ENCODE results near the gene CCDC63. TPM values are rescaled to one million over a fixed set of nuclear protein-coding genes. Genes with fewer than 3 reads are reported as not detected.
"Not testable (repeated sequence)": the region's sequence is repeated elsewhere in the genome, so short reads cannot be mapped to it uniquely, and the experiment has no call there.

Gene CCDC63
- polyA plus RNA-seq, 3 donors: not detected

DNA sequence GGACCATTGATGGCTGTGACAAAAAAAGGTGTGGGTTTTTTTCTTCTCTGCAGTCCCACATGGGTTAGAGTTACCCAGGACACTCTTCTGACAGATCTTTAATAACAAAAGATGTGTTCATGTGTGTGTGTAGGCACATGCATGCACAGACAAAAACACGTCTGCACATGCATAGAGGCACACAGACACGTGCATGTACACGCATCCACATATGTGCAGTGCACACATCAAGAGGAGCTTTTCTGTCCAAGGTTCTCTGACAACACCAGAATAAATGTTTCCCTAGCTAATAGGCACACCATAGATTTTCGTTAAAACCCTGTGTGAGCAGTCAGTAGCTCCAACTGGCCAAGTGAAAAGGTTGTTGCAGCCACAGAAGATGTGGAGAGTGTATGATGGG lies 76.4 kb downstream of the CCDC63 start:
- no peak for DNase-seq

DNA sequence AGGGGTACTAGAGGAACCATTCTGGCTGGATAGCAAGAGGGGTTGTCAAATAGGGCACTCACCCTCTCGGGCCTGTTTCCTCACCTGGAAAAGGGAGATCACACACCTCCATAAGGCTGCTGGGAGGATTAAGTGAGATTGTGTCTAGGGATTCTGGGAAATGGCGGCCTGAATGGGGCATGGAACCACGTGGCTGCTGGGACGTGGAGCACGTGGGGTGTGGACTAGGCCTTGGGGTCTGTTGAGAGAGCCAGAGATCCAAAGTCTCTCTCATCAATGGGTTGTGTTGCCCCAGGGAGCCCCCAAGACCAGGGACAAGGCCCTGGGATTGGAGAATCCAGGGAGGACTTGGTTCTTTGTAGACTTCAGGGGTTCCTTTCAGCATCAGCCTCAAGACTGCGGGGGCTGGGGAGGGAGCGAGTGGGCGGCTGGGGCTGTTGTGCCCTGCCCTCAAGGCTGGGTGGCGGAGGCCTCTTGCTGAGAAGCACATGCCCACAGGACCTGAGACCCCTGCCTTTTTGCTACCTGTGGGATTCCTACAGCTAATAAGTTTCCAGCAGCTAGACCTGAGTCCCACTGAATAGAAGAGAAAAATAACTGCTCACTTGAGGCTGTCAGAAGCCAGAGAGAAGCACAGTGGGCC lies 77.0 kb downstream of the CCDC63 start:
- DNase-seq: no peak

DNA sequence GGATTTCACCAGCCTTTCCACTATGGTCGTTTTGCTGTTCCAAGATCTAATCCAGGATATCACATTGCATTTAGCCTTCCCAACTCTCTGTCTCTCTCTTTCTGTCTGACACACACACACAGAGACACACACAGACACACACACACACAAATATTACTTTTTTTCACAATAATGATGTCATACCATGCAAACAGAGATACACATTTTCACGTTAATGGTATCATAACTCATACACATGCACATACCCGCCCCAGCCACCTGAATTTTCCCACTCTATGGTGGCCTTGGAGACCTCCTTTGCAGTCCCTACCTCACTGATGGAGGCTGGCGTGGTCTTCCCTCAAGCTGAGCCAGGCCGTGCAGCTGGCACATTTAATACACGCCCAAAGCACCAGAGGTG lies 80.8 kb downstream of the CCDC63 start:
- DNase-seq: no peak

DNA sequence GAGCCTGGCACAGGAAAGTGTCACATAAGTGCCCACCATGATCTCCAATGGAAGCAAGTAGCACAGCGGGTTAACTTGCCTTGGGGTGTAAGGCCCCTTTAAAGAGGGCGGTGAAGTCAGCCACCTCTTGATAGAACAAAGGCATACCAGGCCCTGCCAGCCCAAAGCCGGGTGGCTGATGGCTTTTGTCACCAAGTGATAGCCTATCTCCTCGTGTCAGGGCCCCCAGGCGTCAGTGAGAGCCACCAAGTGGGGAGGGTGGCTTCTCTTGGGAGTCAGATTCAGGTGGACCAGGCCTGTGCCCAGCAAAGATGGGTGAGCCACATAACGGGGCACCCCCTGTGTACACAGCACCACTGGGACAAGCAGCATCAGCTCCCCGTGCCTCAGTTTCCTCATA lies 81.9 kb downstream of the CCDC63 start:
- DNase-seq: no peak

- no peak for DNase-seq
These were observed 83.0 kb downstream of the CCDC63 start for GRCh38 chr12:110929818-110930217.

GRCh38 chr12:110930348-110931314 lies 83.8 kb downstream of the CCDC63 start:
- DNase-seq: no peak

DNA sequence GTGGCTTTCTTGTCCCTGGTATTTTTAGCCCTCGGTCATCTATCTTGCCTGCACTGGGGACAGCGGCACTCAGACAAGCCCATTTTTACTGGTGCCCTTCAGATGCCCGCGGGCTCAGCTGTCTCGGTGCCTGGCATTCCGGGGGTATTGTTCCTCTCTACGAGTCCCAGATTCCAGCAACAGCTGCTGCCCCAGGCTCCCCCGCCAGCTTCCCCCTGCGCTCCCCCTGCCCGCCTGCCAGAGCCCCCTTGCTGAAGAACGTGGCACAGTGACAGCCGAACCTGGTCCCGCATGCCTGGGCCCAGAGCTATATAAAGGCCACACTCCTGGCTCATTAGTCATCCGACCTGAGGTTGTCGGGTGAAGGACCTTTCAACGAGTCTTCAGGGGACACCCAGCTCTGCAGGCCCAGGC lies 84.5 kb downstream of the CCDC63 start:
- DNase-seq: no peak

DNA sequence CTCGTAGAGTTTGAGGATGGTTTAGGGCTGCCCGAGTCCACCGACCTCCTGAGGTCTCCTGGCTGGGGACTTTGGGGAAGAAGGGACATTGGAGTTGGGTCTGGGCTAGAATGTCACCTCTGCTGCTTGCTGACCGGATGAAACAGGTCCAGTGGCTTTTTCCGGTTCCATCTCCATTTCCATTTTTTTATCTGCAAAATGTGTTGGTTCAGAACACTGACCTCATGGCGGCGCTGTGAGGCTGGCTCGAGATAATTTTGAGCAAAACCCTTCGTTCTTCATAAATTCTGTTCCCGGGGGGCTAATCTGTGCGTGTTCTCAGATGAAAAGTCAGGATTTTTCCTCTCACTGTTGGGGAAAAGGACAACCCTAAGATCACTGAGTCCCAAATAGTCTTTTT lies 85.3 kb downstream of the CCDC63 start:
- no peak for DNase-seq

DNA sequence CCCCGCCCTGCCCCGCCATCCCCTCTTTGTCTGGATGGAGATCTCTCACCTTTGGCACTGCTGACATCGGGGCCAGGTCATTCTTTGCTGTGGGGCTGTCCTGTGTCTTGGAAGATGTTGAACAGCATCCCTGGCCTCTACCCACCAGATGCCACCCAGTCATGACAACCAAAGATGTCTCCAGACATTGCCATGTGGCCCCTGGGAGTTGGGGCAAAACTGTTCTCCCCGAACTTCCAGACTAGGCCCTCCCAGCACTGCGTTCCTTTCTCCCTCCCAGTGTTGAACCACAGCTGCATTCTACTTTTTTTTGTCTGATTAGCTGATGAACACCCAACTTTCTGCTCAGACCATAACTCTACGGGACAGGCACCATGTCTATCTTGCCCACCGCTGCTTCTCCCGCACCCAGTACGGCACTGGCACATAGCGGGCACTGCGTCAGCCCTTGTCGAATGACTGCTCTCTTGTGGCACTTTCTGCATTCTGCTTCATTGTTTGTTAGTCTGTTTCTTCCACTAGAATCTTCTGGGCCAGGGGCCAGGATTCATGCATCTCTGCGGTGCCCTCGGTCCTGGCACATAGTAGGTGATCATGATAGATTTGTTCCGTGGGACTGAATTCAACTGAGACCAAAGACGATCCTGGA lies 86.7 kb downstream of the CCDC63 start:
- no peak for DNase-seq

DNA sequence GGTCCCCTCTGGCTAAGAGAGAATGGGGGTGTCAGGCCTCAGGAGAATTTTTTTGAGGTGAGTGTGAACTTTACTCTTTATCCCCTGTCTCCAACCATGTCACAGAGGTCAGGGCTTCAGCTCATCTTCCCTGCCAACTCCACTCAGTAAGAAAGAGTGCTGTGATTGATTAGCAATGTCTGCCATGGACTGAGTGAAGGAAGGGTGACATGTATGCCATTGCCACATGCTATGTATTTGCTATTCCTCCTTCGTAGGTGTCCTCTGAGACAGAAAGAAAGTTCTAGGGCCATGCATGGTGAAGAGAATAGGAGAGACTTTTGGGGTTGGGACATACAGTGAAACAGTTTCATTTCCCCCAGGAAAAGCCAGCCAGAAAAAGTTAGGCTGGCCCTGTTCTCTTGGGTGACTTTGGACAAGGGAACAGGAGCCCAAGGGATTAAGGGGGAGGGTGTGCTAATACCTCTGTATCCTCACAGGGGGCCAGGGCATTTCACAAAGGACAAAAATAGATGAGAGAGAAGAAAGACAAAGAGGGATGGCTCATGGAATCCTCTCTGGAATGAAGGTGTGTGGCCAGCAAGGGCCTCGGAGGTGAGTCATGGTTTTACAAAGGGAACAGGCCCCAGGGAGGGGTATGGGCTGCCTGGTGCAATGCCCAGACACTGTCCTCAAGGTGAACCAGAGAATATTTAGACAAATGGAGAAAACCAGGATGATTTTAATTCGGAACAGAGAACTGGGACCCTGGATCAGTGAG lies 87.5 kb downstream of the CCDC63 start:
- no peak for DNase-seq

GRCh38 chr12:110935588-110935987 lies 88.8 kb downstream of the CCDC63 start:
- DNase-seq: no peak

DNA sequence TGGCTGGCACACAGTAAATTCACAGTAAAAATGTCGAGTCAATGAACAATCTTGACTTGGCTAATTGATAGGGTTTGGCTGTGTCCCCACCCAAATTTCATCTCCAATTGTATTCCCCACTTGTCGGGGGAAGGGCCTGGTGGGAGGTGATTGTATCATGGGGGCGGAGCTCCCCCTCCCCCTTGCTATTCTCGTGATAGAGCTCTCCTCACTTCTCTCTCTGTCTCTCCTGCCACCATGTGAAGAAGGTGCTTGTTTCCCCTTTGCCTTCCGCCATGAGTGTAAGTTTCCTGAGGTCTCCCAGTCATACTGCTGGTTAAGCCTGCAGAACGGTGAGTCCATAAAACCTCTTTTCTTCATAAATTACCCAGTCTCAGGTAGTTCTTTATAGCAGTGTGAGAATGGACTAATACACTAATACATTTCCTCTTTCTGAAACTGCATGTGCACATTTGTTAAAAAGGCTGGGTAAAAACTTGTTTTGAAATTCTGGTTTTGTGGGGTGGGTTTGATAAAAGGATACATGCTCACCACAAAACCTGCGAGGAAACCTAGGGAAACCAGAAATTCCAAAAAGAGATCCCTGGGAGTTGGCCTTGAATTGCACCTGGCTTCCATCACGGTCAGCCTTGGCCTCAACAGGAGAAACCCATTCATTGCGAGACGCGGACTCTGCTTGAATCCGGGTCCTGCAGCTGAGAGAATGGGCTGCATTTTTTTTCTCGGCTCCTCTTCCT lies 89.7 kb downstream of the CCDC63 start:
- DNase-seq: no peak

DNA sequence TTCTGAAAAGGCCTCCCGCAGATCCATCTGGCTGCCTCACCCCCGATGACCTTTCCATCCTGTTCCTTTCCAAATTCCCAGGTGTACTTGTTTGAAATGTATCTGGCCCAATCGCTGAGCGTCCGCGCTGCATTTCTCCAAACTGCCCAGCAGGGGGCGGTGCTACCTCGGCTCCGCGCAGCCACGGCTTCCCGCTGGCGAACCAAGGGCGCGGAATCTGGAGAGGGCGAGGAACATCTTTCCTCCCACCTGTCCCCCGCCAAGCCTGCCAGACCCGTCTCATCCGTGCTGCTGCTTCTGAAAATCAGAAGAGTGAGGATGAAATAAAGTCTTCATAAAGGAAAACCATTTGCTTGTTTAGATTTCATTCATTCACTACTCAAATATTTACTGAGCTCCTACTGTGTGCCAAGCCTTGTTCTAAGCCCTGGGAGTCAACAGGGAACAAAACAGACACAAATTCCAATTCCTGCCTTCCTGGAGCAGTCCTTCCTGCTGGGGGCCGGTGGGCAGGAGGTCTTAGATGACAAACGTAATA lies 90.4 kb downstream of the CCDC63 start:
- DNase-seq: peak; percentile 49

DNA sequence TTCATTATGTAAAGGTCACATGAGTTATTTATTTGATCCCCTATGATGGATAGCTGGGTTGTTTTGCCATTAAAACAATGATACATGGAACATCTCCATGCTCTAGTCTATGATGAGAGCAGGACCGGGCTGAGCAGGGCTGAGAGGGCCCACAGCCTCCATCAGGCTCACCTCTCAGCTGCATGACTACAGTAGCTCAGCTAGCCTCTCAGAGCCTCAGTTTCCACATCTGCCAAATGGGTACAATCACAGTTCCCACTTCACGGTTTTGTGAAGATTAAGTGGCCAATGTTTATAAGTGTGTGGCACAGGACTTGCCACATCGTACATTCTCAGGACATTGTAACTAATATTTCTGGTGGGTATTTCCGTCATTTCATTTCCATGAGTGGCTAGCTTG lies 93.5 kb downstream of the CCDC63 start:
- DNase-seq: no peak

GRCh38 chr12:110940933-110941332 lies 94.1 kb downstream of the CCDC63 start:
- DNase-seq: no peak

- no peak for DNase-seq
These were observed 94.6 kb downstream of the CCDC63 start for GRCh38 chr12:110941391-110941790.

DNA sequence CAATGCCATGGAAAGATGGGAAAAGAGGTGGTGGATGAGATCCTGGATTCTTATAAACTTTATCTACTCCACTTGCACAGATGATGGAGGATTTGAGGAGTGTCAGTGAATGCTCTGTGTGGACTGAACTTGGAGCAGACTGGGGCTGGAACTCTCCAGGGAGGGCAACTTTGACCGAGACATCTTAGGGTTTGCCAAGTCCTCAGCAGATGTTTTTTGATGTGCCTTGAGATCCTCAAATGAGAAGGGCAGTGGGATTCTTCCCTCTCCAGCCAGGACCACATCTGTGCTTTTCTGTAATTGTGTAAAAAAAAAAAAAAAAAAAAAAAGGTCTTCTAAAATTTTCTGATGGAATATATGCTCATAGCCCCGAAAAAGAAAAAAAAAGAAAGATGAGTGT lies 96.6 kb downstream of the CCDC63 start:
- no peak for DNase-seq

- no peak for DNase-seq
These were observed 101.3 kb downstream of the CCDC63 start for GRCh38 chr12:110948041-110948440.

GRCh38 chr12:110950466-110950865 lies 103.7 kb downstream of the CCDC63 start:
- DNase-seq: not testable (repeated sequence)

DNA sequence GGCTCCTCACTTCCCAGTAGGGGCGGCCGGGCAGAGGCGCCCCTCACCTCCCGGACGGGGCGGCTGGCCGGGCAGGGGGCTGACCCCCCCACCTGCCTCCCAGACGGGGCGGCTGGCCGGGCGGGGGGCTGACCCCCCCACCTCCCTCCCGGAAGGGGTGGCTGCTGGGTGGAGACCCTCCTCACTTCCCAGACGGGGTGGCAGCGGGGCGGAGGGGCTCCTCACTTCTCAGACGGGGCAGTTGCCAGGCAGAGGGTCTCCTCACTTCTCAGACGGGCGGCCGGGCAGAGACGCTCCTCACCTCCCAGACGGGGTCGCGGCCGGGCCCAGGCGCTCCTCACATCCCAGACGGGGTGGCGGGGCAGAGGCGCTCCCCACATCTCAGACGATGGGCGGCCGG lies 104.1 kb downstream of the CCDC63 start:
- DNase-seq: not testable (repeated sequence)

Data from renal pelvis (tissue), 4 donors.